Stimulated activated CD8-positive, alpha-beta memory T cell treated with anti-CD3 and anti-CD28 coated beads, Interleukin-15, amount 100 ng/mL, for 48 hours (primary cell): ENCODE results near the gene TMEM151B.

Experiments
- DNase-seq, 2 donors: peaks; one replicate each; pipeline ENCODE4 v3.0.0-alpha.2; 2020; ENCODE audit warnings: low read depth in 2 of 2

TMEM151B gene

DNA sequence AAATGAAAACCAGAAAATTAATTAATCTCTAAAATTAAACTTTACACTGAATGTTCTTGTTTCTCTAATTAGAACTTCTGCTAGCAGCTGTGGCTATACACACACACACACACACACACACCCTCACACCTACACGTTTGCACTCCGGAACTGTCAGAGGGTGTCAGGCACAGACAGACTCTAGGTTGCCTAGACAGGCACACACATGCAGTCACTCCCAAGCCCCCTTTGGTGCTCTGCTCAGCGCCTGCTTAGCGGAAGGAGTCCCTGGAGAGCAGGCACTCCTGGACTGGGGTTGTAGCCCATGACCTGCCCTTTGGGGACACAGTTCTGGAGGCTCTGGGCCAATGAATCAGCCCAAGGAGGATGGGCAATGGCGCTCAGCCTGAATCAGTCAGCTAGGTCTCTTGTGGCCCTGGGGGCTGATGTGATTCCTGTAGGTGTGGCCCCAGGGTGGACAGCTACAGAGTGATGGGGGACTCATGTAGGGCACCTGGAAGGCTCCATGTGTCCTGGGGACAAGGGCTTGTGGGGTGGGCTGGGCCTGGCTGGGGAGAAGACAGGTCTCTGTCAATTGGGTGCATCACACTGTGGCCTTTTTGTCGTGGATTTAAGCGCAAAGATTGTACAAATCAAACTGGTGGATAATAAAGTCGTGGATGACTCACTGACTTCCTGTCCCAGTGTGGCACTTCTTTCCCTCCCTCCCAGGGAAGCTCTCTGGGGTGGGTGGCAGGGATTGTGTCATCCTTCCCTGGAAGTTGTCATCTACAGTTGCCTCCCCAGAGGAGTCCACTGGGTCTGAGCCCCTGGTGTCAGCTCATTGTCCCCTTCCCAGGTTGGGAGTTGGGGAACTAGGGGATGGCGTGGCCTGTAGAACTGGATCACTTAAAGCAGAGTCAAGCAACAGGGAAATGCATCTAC, 8.8 kb downstream of the TMEM151B start:
- no peak for DNase-seq

DNA sequence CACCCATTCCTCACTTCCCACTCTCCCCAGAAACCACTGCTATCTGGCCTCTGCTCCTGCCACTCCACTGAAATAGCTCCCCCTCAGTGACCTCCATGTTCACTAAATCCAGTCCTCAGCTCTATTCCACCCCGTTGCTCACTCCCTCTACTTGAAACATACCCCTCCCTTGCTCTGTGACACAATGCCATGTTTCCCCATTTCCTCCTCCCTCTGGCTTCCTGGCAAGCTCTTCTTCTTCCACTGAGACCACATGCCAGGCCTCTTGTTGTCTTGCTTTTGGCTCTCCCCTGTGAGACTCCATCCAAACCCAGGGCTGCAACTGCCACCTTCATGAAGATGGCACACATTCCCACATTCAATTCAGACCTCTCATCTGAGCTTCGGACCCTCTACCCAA, 13.9 kb downstream of the TMEM151B start:
- DNase-seq, result no peak

DNA sequence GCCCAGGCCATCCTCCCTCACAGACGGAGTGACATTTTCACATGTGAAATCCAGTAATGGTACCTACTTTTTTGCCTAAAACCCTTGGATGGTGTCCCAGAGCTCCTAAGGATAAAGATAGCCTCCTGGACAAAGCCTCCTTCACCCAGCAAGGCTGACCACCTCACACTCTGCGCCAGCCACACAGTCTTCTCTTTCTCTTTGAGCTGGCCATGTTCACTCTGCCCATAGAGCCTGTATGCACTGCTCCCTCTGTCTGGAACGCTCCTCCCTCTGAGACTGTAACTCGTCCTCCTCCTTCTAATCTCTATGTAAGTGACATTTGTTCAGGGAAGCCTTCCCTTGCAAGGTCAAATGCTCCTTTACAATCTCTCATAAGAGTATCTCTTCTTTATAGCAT, 14.6 kb downstream of the TMEM151B start:
- no peak for DNase-seq

DNA sequence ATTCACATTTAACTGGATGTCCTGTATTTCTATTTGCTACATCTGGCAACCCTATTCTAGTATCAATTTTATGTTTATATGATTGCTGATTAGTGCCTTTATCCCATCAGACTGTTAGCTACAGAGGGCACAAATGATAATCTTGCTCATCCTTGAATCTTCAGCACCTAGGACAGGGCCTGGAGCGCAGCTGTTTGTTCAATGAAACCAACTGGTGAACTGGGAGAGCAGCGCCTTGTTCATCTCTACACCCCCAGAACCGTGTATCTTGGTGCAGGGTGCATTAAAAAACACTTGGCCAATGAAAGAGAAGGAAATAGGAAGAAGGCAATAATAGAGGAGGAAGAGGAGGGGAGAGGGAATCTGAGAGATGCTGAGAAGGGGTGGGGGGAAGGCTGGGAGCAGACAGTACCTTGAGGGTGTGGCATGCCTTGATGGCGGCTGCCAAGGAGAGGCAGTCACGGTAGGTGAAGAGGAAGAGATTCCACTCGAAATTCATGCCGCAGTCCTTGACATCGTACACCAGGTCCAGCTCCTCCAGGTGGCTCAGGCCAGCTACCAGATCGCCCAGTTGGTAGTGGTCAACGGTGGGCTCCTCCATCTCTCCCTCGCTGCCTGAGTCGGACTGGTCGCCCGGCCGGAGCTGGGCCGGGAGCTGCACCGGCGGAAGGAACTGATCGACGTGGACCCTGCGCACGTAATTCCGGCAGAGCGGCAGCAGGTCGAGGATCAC, 15.5 kb downstream of the TMEM151B start:
- no peak for DNase-seq

DNA sequence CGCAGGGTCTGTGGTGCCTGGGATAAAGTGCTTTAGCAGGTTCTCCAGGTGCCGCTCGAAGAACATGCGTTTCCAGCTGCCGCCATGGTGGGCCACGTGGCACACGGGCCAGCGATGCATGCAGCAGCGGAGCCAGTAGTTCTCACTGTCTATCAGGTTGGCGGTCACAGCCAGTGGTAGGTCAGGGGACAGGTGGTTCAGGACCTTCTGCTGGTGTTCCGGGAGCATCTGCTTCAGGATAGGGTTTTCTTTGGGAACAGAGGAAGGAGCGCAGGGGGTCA, 16.0 kb downstream of the TMEM151B start:
- DNase-seq, result no peak

DNA sequence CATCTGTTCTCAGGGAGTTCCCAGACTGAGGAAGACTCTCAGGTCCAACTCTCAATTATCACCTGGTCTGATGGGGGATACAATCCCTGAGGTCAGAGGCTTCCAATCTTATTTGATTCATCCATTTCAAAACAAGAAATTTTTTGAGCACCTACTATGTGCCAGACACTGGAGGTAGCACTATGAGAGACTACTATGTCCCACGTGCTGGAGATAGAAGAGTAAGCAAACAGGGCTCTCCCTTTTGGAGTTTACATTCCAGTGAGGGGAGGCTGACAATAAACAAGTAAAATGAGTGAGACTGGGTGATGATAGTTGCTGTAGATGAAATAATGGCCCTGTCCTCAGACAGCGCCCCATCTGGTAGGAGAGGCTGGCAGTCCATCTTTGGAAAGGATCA, 16.5 kb downstream of the TMEM151B start:
- DNase-seq, result no peak

DNA sequence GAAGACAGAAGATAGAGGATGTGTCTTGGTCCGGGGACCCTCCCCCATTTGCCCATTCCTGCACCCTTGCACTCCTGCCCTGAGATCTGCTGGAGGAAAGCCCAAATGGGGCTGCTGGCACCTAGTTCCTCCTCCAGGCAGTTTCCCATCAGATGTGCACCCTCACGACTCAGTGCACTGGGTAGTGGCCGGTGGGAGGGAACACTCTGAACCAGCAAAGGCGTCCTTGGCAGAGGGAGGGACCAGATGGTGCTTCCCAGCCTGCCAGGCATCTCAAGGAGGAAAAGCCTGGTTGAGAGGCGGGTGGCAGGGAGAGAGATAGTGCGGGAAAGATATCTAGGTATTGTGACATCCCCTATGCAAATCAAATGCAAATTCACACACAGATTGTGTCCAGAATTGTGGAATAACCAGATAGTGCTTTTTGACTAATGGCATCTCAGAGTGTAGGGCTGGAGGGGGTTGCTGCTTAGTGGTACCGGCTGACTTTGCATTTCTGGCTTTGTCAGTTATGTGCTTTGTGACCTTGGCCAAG, 19.5 kb downstream of the TMEM151B start:
- DNase-seq, result no peak

DNA sequence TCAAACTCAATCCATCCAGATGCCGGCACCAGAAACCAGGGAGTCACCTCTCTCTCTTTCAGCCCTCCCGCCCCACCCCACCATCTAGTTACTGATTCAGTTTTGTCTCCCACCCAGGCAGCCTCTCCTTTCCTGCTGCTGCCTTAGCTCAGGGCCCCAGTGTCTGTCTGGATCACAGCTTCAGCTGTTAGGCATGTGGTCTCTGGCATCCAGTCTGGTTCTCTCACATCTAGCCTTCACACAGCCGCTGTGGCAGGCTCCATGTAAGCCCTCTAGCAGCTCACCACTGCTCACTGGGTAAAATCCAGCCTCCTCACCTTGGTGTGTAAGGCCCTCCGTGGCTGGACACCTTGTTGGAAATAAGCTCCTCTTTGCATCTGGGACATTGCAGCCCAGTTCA, 21.6 kb downstream of the TMEM151B start:
- DNase-seq, result no peak

DNA sequence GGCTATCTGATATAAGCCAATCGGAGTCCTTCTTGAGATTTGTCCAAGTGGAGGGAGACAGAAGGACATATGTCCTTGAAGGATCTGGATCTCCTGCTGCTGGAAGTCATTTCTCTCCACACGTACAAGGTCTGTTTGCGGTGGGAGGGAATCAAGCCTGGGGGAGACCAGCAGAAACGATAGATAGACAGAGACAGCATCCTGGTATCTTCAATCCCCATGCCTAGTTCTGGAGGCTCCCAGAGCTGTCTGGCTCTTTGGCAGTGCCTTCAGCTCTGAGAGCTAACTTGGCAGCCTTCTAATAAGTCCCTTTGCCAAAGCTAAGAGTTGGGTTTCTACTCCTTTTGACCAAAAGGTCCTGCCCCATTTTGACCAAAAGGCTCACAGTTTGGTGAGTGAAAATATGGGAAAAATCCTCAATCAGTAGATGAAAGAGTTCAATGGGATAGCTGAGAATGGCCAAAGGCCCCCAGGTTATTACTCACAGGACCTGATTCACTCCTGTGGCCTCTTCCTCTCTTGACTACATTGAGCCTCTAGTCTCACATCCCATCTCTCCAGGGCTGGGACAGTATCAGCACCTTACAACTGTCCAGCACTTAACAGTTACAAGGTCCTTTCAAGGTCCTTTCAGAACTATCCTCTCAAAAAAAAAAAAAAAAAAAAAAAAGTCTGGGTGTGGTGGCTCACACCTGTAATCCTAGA, 22.6 kb downstream of the TMEM151B start:
- DNase-seq, result no peak

DNA sequence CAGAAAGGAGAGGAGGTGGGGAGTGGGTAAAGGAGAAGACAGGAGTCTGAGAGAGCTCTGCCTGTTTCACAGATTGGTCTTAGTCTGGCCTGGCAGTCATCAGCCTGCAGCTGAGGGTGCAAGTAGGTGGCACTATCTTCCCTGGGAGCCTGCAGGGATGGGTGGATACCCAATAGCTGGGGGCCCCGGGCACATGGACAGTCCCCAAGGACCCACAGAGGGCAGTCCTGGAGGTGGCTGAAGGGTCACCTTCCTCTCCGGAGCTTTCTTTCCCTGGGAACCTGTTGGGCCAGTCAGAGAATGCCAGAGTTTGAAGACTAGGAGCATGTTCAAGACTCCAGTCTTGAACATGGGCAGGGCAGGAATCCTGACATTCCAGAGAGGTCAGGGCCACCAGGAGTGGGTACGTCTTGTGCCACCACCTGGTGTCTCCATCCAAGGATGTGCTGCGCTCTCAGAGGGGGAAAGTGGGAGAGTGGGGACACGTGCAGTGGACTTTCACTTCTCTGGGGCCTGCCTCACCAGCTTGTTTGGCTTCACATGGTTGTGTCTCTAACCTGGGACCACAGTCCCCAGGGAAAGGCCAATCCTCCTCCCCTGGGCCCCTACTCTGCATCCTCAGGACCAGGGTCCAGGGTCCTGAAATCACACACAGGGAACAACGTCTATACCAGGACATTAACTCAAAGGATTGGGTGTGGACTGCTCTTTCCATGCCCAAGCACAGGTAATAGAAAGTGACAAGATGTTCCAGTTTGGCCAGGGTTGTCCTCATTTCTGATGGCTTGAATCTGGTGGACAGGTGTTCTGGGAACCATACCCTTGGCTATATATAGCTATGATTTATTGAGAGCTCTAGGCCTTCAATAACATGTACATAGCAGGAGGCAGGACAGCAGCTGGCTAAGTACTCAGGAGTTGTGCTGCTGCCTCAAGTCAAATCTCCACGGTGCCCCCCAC, 24.9 kb downstream of the TMEM151B start:
- no peak for DNase-seq

DNA sequence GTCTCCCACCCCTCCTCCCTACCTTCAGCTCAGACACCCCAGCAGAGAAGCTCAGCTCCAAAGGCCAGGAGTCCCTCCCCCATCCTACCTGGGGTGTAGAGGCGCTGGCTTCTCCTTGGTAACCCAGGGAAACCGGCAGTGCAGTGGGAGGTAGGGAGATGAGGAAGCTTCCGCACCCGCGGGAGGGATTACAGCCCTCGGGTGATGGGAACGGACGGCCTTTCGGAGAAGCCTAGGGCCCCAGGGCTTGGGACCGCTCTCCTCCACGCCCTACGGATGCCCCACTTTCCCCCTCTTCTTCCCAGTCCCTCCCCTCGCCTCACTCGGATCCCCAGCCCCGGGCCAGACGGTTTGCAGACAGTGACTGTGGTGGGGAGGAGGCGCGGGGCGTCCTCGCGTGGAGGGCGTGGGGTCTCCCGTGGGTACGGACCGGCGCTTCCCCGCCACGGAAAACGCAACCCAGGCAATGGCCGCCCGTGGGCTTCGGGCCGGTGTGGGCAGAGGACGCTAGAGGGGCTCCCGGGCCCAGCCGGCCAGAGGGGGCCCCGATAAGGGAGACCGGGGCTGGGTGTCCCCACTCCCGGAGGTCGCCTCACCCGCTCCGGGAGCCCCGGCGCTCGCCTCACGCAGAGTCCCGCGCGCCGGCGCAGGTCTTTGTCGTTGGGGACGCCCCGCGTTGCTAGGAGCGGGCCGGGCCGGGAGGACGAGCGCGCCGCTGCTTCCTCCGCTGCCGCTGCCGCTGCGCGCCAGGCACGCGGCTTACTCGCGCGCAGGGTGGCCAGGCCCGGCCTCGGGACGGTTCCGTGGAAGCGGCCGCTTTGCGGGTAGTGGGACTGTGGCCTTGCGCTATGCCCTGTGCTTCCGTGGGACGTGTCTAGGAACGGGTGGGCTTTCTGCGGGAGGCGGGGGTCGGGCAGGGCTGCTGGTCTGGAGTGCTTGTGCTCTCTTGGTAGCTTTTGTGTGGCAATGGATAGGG, 27.1 kb downstream of the TMEM151B start:
- peak; percentile 21 to 23 for DNase-seq

DNA sequence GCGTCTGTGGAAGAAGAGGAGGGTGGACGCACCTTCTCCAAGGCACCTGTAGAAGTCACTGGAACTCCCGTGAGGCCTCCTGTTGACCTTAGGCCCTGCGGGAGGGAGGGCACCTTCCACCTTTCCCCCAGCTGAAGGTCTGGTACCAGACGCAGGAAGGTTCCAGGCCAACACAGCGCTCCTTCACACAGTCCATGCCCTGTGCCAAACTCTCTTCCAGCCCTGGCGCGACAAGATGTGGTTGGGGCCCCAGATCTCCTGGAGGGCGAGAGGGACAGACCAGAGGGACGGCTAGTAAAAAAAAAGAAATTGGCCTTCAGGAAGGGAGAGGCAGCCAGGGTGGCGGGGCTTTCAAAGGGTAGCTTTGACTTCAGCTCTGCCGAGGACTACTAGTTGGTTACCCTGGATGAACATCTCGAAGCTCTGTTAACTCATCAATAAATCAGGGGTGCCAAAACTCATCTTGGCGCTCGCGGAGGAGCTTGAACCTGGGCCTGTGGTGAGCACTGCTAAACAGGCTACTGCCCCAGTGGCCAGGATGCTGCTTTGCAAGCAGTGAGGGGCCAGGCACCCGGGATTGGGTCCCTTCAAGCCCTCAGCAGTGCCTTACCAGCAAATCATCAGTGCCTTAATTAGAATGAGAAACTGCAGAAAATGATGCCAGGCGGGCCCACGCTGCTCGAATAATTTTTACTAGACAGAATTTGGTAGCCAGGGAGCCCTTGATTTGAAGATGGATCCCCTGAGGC, 28.0 kb downstream of the TMEM151B start:
- DNase-seq, result no peak

DNA sequence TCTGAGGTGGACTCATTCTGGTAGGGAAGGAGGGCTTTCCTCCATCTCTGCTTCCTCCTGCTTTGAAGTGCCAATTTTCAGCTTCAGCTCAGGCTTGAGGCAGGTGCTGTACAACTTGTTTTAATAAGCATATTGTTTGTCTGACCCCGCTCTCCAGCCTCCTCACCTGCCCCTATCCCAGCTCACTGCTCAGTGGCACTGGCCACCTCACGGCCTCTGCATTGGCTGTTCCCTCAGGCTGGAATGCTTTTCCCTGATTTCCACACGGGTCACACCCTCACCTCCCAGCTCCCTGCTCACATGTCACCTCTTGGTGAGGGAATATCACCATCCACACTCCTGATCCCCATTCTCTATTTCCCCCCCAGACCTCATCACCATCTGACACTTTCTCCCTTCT, 28.6 kb downstream of the TMEM151B start:
- no peak for DNase-seq

DNA sequence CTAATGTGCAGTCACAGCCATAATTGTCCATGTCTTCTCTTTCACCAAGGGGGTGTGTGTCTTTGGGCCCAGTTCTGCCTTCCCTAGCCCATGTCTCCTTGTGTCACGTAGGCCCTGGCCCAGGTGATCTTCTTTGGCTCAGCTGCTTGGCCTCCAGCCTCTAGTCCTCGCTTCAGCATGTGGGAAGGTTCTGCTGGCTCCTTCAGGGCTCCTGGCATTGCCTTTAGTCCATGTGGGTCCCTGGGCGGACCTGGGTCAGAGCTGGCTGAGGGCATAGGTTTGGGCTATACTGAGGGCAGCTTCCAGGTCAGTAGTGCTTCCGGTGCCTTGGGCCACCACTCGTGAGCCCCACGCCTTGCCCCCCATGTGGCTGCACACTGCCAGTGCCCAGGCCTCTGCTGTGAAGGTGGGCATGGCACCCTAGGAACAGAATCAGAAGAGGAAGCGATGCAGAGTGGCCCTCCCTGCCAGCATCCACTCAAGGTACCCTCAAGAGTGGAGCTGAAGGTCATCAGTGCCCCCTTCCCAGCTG, 30.1 kb downstream of the TMEM151B start:
- no peak for DNase-seq

DNA sequence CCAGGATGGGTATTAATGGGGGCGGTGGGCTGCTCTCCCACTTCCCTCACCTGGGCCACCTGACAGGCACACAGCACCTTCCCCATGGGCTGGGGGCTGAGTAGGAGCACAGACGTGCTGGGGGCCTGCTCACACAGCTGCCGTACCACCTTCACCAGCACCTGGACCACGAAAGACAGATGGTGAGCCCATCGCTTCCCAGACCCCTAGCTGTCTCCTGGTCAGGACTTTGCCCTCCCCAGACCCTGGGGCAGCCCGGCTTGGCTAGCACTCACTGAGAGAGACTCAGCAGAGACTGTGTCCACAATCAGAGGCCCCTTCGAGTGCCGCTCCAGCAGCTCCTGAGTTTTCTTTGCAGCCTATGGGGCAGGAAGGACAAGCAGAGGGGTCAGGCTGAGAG, 30.9 kb downstream of the TMEM151B start:
- no peak for DNase-seq

DNA sequence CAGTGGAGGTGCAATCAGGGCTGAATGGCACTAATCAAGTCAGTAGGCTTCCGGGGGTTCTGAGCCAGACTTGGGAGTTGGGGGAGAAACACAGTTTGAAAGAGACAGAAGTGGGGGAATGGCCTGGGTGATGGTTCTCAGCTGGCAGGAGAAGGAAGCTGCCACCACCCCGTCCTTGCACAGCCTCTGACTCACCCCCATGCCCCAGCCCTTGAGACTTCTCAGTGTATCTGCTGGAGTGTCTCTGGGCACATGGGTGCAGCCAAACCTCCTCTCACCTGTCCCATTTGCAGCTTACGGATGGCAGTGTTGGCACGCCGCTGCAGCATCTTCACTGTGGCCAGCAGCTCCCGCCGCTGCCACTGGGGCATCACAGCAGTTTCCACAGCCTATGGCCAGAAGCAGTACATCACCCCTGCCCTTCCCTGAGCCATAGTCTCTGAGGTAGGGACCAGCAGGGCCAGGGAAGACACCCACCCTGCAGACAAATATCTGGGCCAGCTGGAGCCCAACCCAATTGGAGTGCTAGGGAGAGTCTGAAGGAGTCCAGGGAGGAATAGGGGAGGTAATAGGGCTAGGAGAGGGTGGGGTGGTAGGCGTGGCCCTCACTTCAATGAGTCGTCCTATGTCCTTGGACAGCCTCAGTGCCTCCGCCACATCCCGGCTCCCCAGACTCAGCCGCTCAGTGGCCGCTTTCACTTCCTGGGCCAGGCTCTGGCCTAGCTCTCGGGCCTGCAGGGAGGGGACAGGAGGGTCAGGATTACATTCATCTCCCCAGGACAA, 31.7 kb downstream of the TMEM151B start:
- no peak for DNase-seq

DNA sequence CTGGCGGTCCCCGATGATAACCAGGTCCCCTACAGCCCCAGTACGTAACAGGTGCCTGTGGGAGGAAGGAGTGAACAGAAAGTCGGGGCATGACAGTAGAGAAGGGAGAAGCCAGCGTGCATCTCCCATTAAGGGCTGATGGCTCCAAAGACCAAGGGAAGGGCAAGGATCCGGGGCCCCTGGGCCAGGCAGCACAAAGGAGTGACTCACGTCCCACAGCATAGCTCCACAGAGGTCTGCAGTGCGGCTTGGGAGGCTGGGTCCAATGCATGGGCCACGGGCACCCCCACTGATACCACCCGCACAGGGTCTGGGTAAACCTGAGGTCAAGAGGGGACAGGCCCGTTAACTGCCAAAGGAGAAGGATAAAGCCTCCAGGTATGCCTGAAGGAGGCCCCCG, 32.6 kb downstream of the TMEM151B start:
- no peak for DNase-seq

DNA sequence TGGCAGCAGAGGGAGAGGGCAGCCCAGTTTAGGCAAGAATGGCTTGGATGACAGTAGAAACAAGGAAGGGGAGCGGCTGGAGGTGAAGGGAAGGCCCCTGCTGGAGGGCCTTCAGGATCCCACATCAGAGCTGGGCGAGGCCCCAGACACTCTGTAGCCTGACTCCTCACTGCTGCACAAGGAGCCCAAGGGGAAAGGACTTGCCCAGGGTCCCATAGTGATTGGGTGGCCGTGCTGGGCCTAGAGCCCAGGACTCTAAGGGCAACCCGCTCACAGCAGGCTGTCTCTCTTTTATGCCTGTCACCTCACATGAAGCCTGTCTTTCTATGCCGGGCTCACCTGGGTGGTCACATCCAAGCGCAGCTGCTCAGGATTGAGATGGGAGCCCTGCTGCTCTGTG, 33.6 kb downstream of the TMEM151B start:
- DNase-seq, result no peak
